ENCODE measurements around the gene TENM3. TPM values are rescaled to one million over a fixed set of nuclear protein-coding genes. Genes with fewer than 3 reads are reported as not detected.

TENM3 gene
- total RNA-seq, 1 experiment from 2014 or later, result 71.0 TPM

DNA sequence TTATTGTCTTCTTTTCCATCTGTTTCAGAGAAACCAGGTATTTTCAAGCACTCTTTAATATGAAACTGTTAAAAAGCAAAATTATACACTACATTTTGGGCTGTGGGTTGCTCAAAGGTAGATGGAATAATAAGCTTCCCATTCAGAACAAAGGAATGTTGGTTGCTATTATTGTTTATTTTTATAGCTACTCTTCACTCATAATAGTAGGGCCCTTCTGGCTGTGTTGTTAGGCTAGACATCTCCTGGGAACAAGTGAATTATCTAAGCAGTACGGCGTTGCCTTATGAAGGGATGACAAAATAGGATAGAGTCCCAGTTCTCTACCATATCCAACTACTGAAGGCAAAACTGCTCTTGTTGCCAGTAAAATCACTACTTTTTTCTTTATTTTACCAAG is 34.2 kb downstream of the TENM3 start:
- DNase-seq (ENCODE audit: low spot score) (no peak), ATAC-seq (no peak)
- no peak for TF ChIP-seq ATF1 (CRISPR knock-in tag; IDR thresholded peaks at IDR 0.05)
- TF ChIP-seq, protein P1, sequence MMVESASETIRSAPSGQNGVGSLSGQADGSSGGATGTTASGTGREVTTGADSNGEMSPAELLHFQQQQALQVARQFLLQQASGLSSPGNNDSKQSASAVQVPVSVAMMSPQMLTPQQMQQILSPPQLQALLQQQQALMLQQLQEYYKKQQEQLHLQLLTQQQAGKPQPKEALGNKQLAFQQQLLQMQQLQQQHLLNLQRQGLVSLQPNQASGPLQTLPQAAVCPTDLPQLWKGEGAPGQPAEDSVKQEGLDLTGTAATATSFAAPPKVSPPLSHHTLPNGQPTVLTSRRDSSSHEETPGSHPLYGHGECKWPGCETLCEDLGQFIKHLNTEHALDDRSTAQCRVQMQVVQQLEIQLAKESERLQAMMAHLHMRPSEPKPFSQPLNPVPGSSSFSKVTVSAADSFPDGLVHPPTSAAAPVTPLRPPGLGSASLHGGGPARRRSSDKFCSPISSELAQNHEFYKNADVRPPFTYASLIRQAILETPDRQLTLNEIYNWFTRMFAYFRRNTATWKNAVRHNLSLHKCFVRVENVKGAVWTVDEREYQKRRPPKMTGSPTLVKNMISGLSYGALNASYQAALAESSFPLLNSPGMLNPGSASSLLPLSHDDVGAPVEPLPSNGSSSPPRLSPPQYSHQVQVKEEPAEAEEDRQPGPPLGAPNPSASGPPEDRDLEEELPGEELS (CRISPR knock-in tag; IDR thresholded peaks at IDR 0.05), result no peak
- TF ChIP-seq NR2C2 (CRISPR knock-in tag; IDR thresholded peaks at IDR 0.05), result no peak
- TF ChIP-seq, protein P2, sequence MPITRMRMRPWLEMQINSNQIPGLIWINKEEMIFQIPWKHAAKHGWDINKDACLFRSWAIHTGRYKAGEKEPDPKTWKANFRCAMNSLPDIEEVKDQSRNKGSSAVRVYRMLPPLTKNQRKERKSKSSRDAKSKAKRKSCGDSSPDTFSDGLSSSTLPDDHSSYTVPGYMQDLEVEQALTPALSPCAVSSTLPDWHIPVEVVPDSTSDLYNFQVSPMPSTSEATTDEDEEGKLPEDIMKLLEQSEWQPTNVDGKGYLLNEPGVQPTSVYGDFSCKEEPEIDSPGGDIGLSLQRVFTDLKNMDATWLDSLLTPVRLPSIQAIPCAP (CRISPR knock-in tag; IDR thresholded peaks at IDR 0.05), result no peak
- POLR2A ChIA-PET, result no interaction called here
- CTCF ChIA-PET, result no interaction called here
- Mint-ChIP-seq H3K9me3 (no peaks in the 10 kb centered on the region), H3K27me3 (ENCODE audit: low read depth) (no peaks in the 10 kb centered on the region), H3K4me1 (peaks cover 32% of the 10 kb centered on the region), H3K27ac (no peak overlapping the region), H3K36me3 (peaks cover 3% of the 10 kb centered on the region; the same call in 1 of the 2 replicates), H3K4me3 (no peak overlapping the region)

DNA sequence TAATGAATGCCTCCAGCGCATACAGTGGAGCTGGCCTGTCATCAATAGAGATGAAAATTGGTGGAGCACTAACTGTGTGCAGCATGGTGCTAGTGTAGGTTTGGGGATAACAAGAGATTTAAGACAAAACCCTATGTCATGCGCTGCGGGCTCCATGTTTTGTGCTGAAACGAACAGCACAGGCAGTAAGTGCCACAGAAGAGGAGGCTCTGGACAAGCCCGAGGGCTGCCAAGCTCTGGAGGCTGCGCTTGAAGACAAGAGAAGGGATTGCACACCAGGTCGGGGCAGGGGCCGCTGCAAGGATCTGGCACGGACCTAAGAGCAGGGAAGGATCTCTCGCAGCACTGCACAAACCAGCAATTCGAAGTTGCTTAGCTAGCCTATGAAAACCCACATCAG is 35.5 kb downstream of the TENM3 start:
- ATAC-seq (no peak; the same call in 1 of the 2 replicates), DNase-seq (ENCODE audit: low spot score) (no peak)
- TF ChIP-seq JUN (CRISPR knock-in tag; IDR thresholded peaks at IDR 0.05), result no peak
- no peak for TF ChIP-seq ZNF317 (CRISPR knock-in tag; IDR thresholded peaks at IDR 0.05; ENCODE audit: borderline replicate concordance, low read depth)
- no peak for TF ChIP-seq FOXK1 (CRISPR knock-in tag; IDR thresholded peaks at IDR 0.05)
- TF ChIP-seq, protein P3, sequence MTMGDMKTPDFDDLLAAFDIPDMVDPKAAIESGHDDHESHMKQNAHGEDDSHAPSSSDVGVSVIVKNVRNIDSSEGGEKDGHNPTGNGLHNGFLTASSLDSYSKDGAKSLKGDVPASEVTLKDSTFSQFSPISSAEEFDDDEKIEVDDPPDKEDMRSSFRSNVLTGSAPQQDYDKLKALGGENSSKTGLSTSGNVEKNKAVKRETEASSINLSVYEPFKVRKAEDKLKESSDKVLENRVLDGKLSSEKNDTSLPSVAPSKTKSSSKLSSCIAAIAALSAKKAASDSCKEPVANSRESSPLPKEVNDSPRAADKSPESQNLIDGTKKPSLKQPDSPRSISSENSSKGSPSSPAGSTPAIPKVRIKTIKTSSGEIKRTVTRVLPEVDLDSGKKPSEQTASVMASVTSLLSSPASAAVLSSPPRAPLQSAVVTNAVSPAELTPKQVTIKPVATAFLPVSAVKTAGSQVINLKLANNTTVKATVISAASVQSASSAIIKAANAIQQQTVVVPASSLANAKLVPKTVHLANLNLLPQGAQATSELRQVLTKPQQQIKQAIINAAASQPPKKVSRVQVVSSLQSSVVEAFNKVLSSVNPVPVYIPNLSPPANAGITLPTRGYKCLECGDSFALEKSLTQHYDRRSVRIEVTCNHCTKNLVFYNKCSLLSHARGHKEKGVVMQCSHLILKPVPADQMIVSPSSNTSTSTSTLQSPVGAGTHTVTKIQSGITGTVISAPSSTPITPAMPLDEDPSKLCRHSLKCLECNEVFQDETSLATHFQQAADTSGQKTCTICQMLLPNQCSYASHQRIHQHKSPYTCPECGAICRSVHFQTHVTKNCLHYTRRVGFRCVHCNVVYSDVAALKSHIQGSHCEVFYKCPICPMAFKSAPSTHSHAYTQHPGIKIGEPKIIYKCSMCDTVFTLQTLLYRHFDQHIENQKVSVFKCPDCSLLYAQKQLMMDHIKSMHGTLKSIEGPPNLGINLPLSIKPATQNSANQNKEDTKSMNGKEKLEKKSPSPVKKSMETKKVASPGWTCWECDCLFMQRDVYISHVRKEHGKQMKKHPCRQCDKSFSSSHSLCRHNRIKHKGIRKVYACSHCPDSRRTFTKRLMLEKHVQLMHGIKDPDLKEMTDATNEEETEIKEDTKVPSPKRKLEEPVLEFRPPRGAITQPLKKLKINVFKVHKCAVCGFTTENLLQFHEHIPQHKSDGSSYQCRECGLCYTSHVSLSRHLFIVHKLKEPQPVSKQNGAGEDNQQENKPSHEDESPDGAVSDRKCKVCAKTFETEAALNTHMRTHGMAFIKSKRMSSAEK (CRISPR knock-in tag; IDR thresholded peaks at IDR 0.05; ENCODE audit: borderline replicate concordance), result no peak
- TF ChIP-seq, protein P4, sequence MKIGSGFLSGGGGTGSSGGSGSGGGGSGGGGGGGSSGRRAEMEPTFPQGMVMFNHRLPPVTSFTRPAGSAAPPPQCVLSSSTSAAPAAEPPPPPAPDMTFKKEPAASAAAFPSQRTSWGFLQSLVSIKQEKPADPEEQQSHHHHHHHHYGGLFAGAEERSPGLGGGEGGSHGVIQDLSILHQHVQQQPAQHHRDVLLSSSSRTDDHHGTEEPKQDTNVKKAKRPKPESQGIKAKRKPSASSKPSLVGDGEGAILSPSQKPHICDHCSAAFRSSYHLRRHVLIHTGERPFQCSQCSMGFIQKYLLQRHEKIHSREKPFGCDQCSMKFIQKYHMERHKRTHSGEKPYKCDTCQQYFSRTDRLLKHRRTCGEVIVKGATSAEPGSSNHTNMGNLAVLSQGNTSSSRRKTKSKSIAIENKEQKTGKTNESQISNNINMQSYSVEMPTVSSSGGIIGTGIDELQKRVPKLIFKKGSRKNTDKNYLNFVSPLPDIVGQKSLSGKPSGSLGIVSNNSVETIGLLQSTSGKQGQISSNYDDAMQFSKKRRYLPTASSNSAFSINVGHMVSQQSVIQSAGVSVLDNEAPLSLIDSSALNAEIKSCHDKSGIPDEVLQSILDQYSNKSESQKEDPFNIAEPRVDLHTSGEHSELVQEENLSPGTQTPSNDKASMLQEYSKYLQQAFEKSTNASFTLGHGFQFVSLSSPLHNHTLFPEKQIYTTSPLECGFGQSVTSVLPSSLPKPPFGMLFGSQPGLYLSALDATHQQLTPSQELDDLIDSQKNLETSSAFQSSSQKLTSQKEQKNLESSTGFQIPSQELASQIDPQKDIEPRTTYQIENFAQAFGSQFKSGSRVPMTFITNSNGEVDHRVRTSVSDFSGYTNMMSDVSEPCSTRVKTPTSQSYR (CRISPR knock-in tag; IDR thresholded peaks at IDR 0.05), result no peak
- TF ChIP-seq TCF7 (CRISPR knock-in tag; IDR thresholded peaks at IDR 0.05; ENCODE audit: low read depth), result no peak
- TF ChIP-seq, protein P5, sequence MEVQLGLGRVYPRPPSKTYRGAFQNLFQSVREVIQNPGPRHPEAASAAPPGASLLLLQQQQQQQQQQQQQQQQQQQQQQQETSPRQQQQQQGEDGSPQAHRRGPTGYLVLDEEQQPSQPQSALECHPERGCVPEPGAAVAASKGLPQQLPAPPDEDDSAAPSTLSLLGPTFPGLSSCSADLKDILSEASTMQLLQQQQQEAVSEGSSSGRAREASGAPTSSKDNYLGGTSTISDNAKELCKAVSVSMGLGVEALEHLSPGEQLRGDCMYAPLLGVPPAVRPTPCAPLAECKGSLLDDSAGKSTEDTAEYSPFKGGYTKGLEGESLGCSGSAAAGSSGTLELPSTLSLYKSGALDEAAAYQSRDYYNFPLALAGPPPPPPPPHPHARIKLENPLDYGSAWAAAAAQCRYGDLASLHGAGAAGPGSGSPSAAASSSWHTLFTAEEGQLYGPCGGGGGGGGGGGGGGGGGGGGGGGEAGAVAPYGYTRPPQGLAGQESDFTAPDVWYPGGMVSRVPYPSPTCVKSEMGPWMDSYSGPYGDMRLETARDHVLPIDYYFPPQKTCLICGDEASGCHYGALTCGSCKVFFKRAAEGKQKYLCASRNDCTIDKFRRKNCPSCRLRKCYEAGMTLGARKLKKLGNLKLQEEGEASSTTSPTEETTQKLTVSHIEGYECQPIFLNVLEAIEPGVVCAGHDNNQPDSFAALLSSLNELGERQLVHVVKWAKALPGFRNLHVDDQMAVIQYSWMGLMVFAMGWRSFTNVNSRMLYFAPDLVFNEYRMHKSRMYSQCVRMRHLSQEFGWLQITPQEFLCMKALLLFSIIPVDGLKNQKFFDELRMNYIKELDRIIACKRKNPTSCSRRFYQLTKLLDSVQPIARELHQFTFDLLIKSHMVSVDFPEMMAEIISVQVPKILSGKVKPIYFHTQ (CRISPR knock-in tag; IDR thresholded peaks at IDR 0.05), result no peak
- TF ChIP-seq, protein P6, sequence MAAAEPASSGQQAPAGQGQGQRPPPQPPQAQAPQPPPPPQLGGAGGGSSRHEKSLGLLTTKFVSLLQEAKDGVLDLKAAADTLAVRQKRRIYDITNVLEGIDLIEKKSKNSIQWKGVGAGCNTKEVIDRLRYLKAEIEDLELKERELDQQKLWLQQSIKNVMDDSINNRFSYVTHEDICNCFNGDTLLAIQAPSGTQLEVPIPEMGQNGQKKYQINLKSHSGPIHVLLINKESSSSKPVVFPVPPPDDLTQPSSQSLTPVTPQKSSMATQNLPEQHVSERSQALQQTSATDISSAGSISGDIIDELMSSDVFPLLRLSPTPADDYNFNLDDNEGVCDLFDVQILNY (CRISPR knock-in tag; IDR thresholded peaks at IDR 0.05), result no peak
- TF ChIP-seq SMAD4 (CRISPR knock-in tag; IDR thresholded peaks at IDR 0.05), result no peak
- TF ChIP-seq ESRRA (CRISPR knock-in tag; IDR thresholded peaks at IDR 0.05; ENCODE audit: borderline replicate concordance), result no peak
- ChIA-PET POLR2A (no interaction called here), CTCF (no interaction called here)
- Mint-ChIP-seq H3K27me3 (ENCODE audit: low read depth) (no peaks in the 10 kb centered on the region), H3K4me3 (no peak overlapping the region), H3K27ac (no peak overlapping the region), H3K9me3 (no peaks in the 10 kb centered on the region), H3K4me1 (peaks cover 18% of the 10 kb centered on the region), H3K36me3 (peaks cover 3% of the 10 kb centered on the region; the same call in 1 of the 2 replicates)
